ENCODE data around the gene SEPTIN12.

SEPTIN12 gene

GRCh38 chr16:4777339-4778049 lies 10.7 kb downstream of the SEPTIN12 start:
- H3K4me3 ChIP-seq (replicated peaks; ENCODE audit: low read depth, low read length) = no peak overlapping the region
- no peaks in the 10 kb centered on the region for H3K36me3 ChIP-seq (ENCODE audit: control insufficient read depth, insufficient read depth, low read length)
- no peak for DNase-seq (ENCODE audit: extremely low read depth, insufficient read length)
- no peaks in the 10 kb centered on the region for H3K27me3 ChIP-seq (replicated peaks; ENCODE audit: control insufficient read depth, insufficient read depth, low read length)
- TF ChIP-seq, protein P1, sequence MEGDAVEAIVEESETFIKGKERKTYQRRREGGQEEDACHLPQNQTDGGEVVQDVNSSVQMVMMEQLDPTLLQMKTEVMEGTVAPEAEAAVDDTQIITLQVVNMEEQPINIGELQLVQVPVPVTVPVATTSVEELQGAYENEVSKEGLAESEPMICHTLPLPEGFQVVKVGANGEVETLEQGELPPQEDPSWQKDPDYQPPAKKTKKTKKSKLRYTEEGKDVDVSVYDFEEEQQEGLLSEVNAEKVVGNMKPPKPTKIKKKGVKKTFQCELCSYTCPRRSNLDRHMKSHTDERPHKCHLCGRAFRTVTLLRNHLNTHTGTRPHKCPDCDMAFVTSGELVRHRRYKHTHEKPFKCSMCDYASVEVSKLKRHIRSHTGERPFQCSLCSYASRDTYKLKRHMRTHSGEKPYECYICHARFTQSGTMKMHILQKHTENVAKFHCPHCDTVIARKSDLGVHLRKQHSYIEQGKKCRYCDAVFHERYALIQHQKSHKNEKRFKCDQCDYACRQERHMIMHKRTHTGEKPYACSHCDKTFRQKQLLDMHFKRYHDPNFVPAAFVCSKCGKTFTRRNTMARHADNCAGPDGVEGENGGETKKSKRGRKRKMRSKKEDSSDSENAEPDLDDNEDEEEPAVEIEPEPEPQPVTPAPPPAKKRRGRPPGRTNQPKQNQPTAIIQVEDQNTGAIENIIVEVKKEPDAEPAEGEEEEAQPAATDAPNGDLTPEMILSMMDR (IDR thresholded peaks at IDR 0.05; ENCODE audit: insufficient read depth, low read length, poor library complexity, severe bottlenecking) = no peak

DNA sequence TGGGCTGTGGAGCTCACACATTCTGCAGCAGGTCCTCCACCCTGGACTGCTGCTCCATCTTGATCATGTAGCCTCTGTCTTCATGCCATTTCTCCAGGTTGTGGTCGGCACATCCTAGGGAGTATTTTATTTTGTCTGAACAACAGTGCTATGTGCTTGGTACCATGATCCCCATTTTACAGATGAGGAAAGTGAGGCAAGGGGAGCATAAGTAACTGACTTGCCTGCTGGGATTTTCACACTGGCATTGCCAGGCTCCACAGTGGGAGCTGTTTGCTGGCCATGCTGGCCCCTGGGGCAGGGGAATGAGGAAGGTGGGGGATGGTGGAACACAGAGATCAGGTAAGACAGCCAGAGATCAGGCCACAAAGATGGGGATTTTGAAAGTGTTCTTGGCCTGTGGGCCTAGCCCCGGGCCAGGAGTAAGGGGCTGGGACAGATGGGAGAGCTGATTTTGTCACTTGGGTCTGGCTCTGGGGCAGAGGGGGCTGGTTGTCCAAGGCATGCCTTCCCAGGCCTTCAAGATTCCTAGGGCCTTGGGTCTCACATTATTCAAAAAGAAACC lies 11.9 kb downstream of the SEPTIN12 start:
- Histone ChIP-seq H3K36me3 (ENCODE audit: control insufficient read depth, insufficient read depth, low read length) (no peaks in the 10 kb centered on the region), H3K27me3 (replicated peaks; ENCODE audit: control insufficient read depth, insufficient read depth, low read length) (no peaks in the 10 kb centered on the region), H3K4me3 (replicated peaks; ENCODE audit: low read depth, low read length) (no peak overlapping the region)
- TF ChIP-seq, protein P1 (IDR thresholded peaks at IDR 0.05; ENCODE audit: insufficient read depth, low read length, poor library complexity, severe bottlenecking) = no peak
- no peak for DNase-seq (ENCODE audit: extremely low read depth, insufficient read length)

DNA sequence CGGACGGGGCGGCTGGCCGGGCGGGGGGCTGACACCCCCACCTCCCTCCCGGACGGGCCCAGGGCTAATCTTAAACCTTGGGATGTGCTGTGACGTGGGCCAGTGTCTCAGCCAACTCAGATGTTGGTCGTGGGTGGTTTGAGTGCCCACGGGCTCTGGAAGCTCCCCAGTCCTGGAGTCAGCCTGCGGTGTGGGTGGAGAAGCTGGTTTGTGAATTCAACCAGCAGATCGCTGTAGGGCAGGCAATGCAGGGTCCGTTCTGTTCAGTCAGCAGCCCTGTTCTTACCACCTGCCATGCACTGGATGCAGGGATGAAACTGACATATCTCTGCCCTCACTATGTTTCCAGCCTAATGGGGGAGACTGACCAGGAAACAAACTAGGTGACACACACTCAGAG lies 13.1 kb downstream of the SEPTIN12 start:
- TF ChIP-seq, protein P1 (IDR thresholded peaks at IDR 0.05; ENCODE audit: insufficient read depth, low read length, poor library complexity, severe bottlenecking) = no peak
- DNase-seq (ENCODE audit: extremely low read depth, insufficient read length) = no peak
- Histone ChIP-seq H3K27me3 (replicated peaks; ENCODE audit: control insufficient read depth, insufficient read depth, low read length) (no peaks in the 10 kb centered on the region), H3K4me3 (replicated peaks; ENCODE audit: low read depth, low read length) (no peak overlapping the region), H3K36me3 (ENCODE audit: control insufficient read depth, insufficient read depth, low read length) (no peaks in the 10 kb centered on the region)

DNA sequence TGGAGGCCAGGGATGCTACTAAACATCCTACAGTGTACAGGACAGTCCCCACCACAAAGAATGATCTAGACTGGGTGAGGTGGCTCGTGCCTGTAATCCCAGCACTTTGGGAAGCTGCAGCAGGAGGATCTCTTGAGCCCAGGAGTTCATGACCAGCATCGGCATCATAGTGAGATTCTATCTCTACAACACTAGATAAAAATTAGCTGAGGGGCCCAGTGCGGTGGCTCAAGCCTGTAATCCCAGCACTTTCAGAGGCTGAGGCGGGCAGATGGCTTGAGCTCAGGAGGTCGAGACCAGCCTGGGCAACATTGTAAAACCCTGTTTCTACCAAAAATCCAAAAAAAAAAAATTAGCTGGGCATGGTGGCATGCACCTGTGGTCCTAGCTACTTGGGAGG lies 15.8 kb downstream of the SEPTIN12 start:
- no peaks in the 10 kb centered on the region for H3K27me3 ChIP-seq (replicated peaks; ENCODE audit: control insufficient read depth, insufficient read depth, low read length)
- no peaks in the 10 kb centered on the region for H3K36me3 ChIP-seq (ENCODE audit: control insufficient read depth, insufficient read depth, low read length)
- DNase-seq (ENCODE audit: extremely low read depth, insufficient read length) = no peak
- TF ChIP-seq, protein P1 (IDR thresholded peaks at IDR 0.05; ENCODE audit: insufficient read depth, low read length, poor library complexity, severe bottlenecking) = no peak
- H3K4me3 ChIP-seq (replicated peaks; ENCODE audit: low read depth, low read length) = no peak overlapping the region

DNA sequence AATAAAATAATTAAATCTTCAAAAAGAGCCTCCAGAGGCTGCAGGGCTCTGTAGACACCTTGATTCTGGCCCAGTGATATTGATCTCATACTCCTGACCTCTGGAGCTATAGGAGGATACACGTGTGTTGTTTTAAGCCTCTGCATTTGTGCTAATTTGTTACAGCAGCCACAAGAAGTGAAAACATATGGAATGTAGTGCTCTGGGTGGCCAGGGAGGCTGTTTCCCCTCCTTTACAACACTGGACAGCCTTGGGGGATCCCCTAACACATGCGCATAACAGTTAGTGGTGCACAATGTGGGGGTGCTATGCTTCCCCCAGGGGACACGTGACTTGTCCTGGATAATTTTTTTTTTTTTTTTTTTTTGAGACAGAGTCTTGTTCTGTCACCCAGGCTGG lies 16.5 kb downstream of the SEPTIN12 start:
- no peak for DNase-seq (ENCODE audit: extremely low read depth, insufficient read length)
- H3K4me3 ChIP-seq (replicated peaks; ENCODE audit: low read depth, low read length) = no peak overlapping the region
- TF ChIP-seq, protein P1 (IDR thresholded peaks at IDR 0.05; ENCODE audit: insufficient read depth, low read length, poor library complexity, severe bottlenecking) = no peak
- H3K36me3 ChIP-seq (ENCODE audit: control insufficient read depth, insufficient read depth, low read length) = no peaks in the 10 kb centered on the region
- H3K27me3 ChIP-seq (replicated peaks; ENCODE audit: control insufficient read depth, insufficient read depth, low read length) = no peaks in the 10 kb centered on the region
